ENCODE data around the gene MYO5C. TPM values are rescaled to one million over a fixed set of nuclear protein-coding genes. Genes with fewer than 3 reads are reported as not detected.

The MYO5C gene
- total RNA-seq, 4 donors from 2014 or later: 6.4 to 23.5 (median 13.9) TPM

GRCh38 chr15:52280326-52281084 is 15.1 kb downstream of the MYO5C start:
- TF ChIP-seq CTCF (IDR thresholded peaks at IDR 0.05) (no peak), POLR2A (IDR thresholded peaks at IDR 0.05) (no peak)

GRCh38 chr15:52278636-52279367 is 16.8 kb downstream of the MYO5C start:
- peak in 1 of 2 donors; percentile 49 for DNase-seq (ENCODE audit: low spot score in 2 of 2)
- intact Hi-C loops (cut with DNase I; ENCODE audit: low total_unique reads): no loop called here
- TF ChIP-seq POLR2A (IDR thresholded peaks at IDR 0.05) (no peak), CTCF (IDR thresholded peaks at IDR 0.05) (no peak)
- WGBS, 2 donors: 67 to 68% methylated on average over 13 of the region's 13 CpGs
- no peak overlapping the region for H3K4me3 ChIP-seq (ENCODE audit: low read depth, poor library complexity, severe bottlenecking)

More at GRCh38 chr15:52280326-52281084, 15.1 kb downstream of the MYO5C start:
- H3K4me3 ChIP-seq (ENCODE audit: low read depth, poor library complexity, severe bottlenecking): no peak overlapping the region
- 85% methylated on average over 11 of the region's 11 CpGs for WGBS, 2 donors
- DNase-seq (ENCODE audit: low spot score in 2 of 2): peak in 1 of 2 donors; percentile 57
- intact Hi-C loops (cut with DNase I; ENCODE audit: low total_unique reads): no loop called here

- WGBS, 2 donors: 58 to 71% methylated on average over 3 of the region's 3 CpGs
- DNase-seq (ENCODE audit: low spot score in 2 of 2): no peak
- intact Hi-C loops (cut with DNase I; ENCODE audit: low total_unique reads): no loop called here
- TF ChIP-seq POLR2A (IDR thresholded peaks at IDR 0.05) (no peak), CTCF (IDR thresholded peaks at IDR 0.05) (no peak)
- no peak overlapping the region for H3K4me3 ChIP-seq (ENCODE audit: low read depth, poor library complexity, severe bottlenecking)
These were observed 17.5 kb downstream of the MYO5C start for GRCh38 chr15:52278135-52278534.

GRCh38 chr15:52277575-52277974 is 18.0 kb downstream of the MYO5C start:
- intact Hi-C loops (cut with DNase I; ENCODE audit: low total_unique reads): no loop called here
- DNase-seq (ENCODE audit: low spot score in 2 of 2): peak in 1 of 2 donors; percentile 66
- TF ChIP-seq CTCF (IDR thresholded peaks at IDR 0.05): no peak
- no peak for TF ChIP-seq POLR2A (IDR thresholded peaks at IDR 0.05)
- WGBS, 2 donors: 84 to 91% methylated on average over 8 to 9 of the region's 9 CpGs
- H3K4me3 ChIP-seq (ENCODE audit: low read depth, poor library complexity, severe bottlenecking): no peak overlapping the region

- 93 to 94% methylated on average over 7 of the region's 7 CpGs for WGBS, 2 donors
- H3K4me3 ChIP-seq (ENCODE audit: low read depth, poor library complexity, severe bottlenecking): no peak overlapping the region
- peak in 1 of 2 donors; percentile 48 for DNase-seq (ENCODE audit: low spot score in 2 of 2)
- intact Hi-C loops (cut with DNase I; ENCODE audit: low total_unique reads): no loop called here
- TF ChIP-seq CTCF (IDR thresholded peaks at IDR 0.05) (no peak), POLR2A (IDR thresholded peaks at IDR 0.05) (no peak)
These were observed 19.3 kb downstream of the MYO5C start for GRCh38 chr15:52276256-52276770.
